Bronchial epithelial cell (primary cell): Measurements from ENCODE around the gene KIAA1191. TPM values are rescaled to one million over a fixed set of nuclear protein-coding genes. Genes with fewer than 3 reads are reported as not detected.

ENCODE experiments used
- DNase-seq: peaks from one replicate; pipeline ENCODE4 v3.0.0-alpha.2; 2010; ENCODE audit warnings: low read depth
- FAIRE-seq: peaks from 2 replicates; lab custom pipeline; 2011; peaks lifted over from hg19 to GRCh38; lab: Jason Lieb, UNC
- H3K27me3 ChIP-seq: 2 replicates; pipeline ENCODE4 v1.5.1; 2011; ENCODE audit warnings: low read length; ENCODE audit not compliant: control insufficient read depth, insufficient read depth
- H3K36me3 ChIP-seq: 2 replicates; pipeline ENCODE4 v1.5.1; 2011; ENCODE audit warnings: low read length; ENCODE audit not compliant: control insufficient read depth, insufficient read depth
- H3K4me3 ChIP-seq: 2 replicates; pipeline ENCODE4 v1.5.1; 2011; ENCODE audit warnings: mild to moderate bottlenecking, low read depth, low read length, control low read depth
- CTCF ChIP-seq: IDR thresholded peaks from 2 replicates; pipeline ENCODE4 v1.5.1; 2011; ENCODE audit warnings: mild to moderate bottlenecking, moderate library complexity, low read length, control low read depth, inconsistent platforms; ENCODE audit not compliant: insufficient read depth, severe bottlenecking
- total RNA-seq: library from RNA; depleted of rRNA; stranded (reverse); fragments of >200 nt; gene quantifications from 2 replicates; pipeline ENCODE4 v1.2.1, GENCODE V29; 2014

The KIAA1191 gene
- total RNA-seq, 1 donor from 2014 or later: 54.2 TPM

DNA sequence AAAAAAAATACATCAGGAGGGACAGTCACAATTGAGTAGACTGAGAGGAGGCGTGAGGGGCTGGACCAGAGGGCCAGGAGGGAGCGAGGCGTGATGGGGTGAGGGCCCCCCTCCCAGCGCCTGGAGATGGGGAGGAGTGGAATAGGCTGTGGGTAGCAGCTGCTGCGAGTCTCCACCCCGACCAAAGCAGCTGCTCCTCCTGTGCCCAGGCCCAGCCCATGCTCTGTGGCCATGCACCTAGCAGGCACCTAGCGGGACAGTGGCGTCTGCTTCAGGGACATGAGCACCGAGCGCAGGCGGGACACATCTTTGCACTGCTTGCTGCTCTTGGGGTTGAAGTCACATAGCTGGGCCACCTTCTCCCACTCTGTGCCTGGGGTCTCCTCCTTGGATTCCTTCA lies 31.0 kb upstream of the KIAA1191 start:
- FAIRE-seq (no peak), DNase-seq (no peak)
- TF ChIP-seq CTCF: no peak
- Histone ChIP-seq H3K36me3 (peaks cover 28% of the 10 kb centered on the region), H3K4me3 (no peak overlapping the region), H3K27me3 (no peaks in the 10 kb centered on the region)

GRCh38 chr5:176391999-176392398 lies 30.4 kb upstream of the KIAA1191 start:
- Histone ChIP-seq H3K36me3 (peaks cover 26% of the 10 kb centered on the region), H3K27me3 (no peaks in the 10 kb centered on the region), H3K4me3 (no peak overlapping the region)
- DNase-seq: no peak
- no peak for FAIRE-seq
- no peak for TF ChIP-seq CTCF

DNA sequence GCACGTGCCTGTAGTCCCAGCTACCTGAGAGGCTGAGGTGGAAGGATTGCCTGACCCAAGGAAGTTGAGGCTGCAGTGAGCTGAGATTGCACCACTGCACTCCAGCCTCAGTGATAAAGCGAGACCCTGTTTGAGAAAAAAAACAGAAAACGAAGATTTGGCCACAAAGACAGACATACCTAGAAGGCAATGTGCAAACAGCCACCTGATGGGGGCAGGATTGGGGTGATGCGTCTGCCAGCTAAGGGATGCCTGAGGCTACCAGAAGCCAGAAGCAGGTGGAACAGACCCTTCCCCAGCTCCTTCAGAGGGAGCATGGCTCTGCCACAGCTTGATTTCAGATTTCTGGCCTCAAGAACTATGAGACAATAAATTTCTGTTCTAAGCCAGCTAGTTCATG lies 29.9 kb upstream of the KIAA1191 start:
- H3K36me3 ChIP-seq: peaks cover 27% of the 10 kb centered on the region
- no peak overlapping the region for H3K4me3 ChIP-seq
- no peaks in the 10 kb centered on the region for H3K27me3 ChIP-seq
- no peak for TF ChIP-seq CTCF
- DNase-seq (no peak), FAIRE-seq (no peak)

DNA sequence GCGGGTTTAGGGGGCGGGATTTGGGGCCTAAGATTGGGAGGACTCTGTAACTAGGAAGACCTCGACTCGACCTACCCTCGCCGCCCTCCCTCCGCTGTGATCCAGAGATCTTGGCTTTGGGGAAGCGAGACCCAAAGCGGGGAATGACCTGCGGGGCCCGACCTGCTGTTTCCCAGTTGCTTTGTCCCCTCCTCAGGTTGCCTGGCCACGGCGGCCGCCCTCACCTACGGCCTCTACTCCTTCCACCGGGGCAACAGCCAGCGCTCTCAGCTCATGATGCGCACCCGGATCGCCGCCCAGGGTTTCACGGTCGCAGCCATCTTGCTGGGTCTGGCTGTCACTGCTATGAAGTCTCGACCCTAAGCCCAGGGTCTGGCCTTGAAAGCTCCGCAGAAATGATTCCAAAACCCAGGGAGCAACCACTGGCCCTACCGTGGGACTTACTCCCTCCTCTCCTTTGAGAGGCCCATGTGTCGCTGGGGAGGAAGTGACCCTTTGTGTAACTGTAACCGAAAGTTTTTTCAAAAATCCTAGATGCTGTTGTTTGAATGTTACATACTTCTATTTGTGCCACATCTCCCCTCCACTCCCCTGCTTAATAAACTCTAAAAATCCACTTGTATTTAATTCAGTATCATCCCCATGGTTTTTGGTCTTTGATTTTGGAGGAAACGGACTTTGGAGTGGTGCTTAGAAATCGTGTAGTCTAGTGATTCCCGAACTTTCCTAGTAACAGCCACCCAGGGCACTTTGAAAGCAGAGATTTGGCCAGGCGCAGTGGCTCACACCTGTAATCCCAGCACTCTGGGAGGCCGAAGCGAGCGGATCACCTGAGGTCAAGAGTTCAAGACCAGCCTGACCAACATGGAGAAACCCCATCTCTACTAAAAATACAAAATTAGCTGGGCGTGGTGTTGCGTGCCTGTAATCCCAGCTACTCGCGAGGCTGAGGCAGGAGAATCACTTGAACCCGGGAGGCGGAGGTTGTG lies 27.9 kb upstream of the KIAA1191 start:
- no peak for TF ChIP-seq CTCF
- H3K27me3 ChIP-seq: no peaks in the 10 kb centered on the region
- FAIRE-seq (no peak), DNase-seq (peak; percentile 13)
- H3K36me3 ChIP-seq: peaks cover 26% of the 10 kb centered on the region
- peak overlapping the region; percentile 93 for H3K4me3 ChIP-seq

DNA sequence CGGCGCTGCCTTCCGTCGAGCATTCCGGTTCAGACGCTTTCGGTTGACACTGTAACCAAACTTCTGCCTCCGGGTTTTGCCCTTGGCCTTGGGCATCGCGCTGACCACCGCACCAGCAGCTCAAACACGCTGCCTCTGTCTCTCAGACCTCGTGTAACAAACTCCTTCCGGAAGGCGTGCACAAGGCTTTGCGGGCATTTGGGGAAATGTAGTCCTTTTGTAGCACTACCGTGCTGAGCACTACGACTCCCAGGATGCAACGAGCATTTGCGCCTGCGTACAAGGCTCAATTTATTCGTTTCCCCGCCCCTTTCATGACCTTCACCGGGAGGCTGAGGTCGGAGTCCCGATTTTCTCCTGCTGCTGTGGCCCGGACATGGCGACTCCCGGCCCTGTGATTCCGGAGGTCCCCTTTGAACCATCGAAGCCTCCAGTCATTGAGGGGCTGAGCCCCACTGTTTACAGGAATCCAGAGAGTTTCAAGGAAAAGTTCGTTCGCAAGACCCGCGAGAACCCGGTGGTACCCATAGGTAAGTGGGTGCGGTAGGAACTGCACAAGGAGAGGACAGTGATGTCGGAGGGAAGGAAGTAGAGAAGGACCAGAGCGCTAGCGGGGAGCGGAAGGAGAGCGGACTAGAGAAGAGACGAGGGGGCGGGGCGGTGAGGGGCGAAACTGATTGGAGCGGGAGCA lies 27.0 kb upstream of the KIAA1191 start, which contains the start of the genes HIGD2A and NOP16:
HIGD2A (plus strand) TSS at position 308 of the 691 bp plus-strand sequence; CDS start at position 377, 69 bp downstream.
NOP16 (minus strand) TSS at position 155 of the 691 bp plus-strand sequence; CDS start at position 96, 59 bp downstream.
- Histone ChIP-seq H3K4me3 (peak within 1 kb of the TSS; percentile 93), H3K27me3 (no peaks in the 10 kb centered on the region), H3K36me3 (peaks cover 26% of the 10 kb centered on the region)
- TF ChIP-seq CTCF: no peak
- FAIRE-seq (peak; percentile 82), DNase-seq (peak; percentile 97)
